H9 (cell line): ENCODE results near the gene MGST2. TPM values are rescaled to one million over a fixed set of nuclear protein-coding genes. Genes with fewer than 3 reads are reported as not detected.

ENCODE experiments used
- DNase-seq: peaks from one replicate; pipeline ENCODE4 v3.0.0-alpha.2; 2017
- H2AFZ ChIP-seq: one replicate; pipeline ENCODE4 v1.6.1; 2013; ENCODE audit warnings: mild to moderate bottlenecking, low read length, control low read depth, moderate library complexity
- H2AK5ac ChIP-seq: 2 replicates; pipeline ENCODE4 v1.6.1; 2013; ENCODE audit warnings: low read length, control low read depth, mixed read lengths; ENCODE audit not compliant: insufficient read length
- H2BK120ac ChIP-seq: one replicate; pipeline ENCODE4 v1.6.1; 2013; ENCODE audit warnings: low read depth, mild to moderate bottlenecking, low read length, control low read depth, inconsistent platforms; ENCODE audit not compliant: poor library complexity, severe bottlenecking
- H2BK12ac ChIP-seq: 2 replicates; pipeline ENCODE4 v1.6.1; 2013; ENCODE audit warnings: low read length, control low read depth, mixed read lengths, low read depth; ENCODE audit not compliant: insufficient read length
- H2BK15ac ChIP-seq: 2 replicates; pipeline ENCODE4 v1.6.1; 2013; ENCODE audit warnings: low read depth, low read length, control low read depth
- H2BK20ac ChIP-seq: one replicate; pipeline ENCODE4 v1.6.1; 2013; ENCODE audit warnings: low read depth, mild to moderate bottlenecking, low read length, control low read depth, inconsistent platforms; ENCODE audit not compliant: poor library complexity, severe bottlenecking
- H2BK5ac ChIP-seq: 2 replicates; pipeline ENCODE4 v1.6.1; 2013; ENCODE audit warnings: low read length, control low read depth, mixed read lengths; ENCODE audit not compliant: insufficient read length
- H3K14ac ChIP-seq: 2 replicates; pipeline ENCODE4 v1.6.1; 2013; ENCODE audit warnings: low read length, control low read depth; ENCODE audit not compliant: insufficient read depth
- H3K18ac ChIP-seq: 2 replicates; pipeline ENCODE4 v1.6.1; 2013; ENCODE audit warnings: low read depth, mild to moderate bottlenecking, mixed read lengths, low read length, control low read depth; ENCODE audit not compliant: insufficient read length
- H3K23ac ChIP-seq: 2 replicates; pipeline ENCODE4 v1.6.1; 2013; ENCODE audit warnings: low read length, control low read depth, mixed read lengths, low read depth; ENCODE audit not compliant: insufficient read length
- H3K23me2 ChIP-seq: 2 replicates; pipeline ENCODE4 v1.6.1; 2013; ENCODE audit warnings: low read depth, mild to moderate bottlenecking, mixed read lengths, low read length, control low read depth; ENCODE audit not compliant: insufficient read length, poor library complexity, severe bottlenecking
- H3K27ac ChIP-seq: 2 replicates; pipeline ENCODE4 v1.5.1; 2013; ENCODE audit warnings: low read length, control low read depth, mixed read lengths, low read depth; ENCODE audit not compliant: insufficient read length
- H3K27me3 ChIP-seq: 2 replicates; pipeline ENCODE4 v1.6.1; 2013; ENCODE audit warnings: low read length, control low read depth, inconsistent platforms; ENCODE audit not compliant: insufficient read depth
- H3K4ac ChIP-seq: 2 replicates; pipeline ENCODE4 v1.6.1; 2013; ENCODE audit warnings: low read depth, mild to moderate bottlenecking, control low read depth, inconsistent platforms, low read length, moderate library complexity
- H3K4me1 ChIP-seq: 2 replicates; pipeline ENCODE4 v1.6.1; 2013; ENCODE audit warnings: low read length, control low read depth, inconsistent platforms; ENCODE audit not compliant: insufficient read depth
- H3K4me2 ChIP-seq: 2 replicates; pipeline ENCODE4 v1.6.1; 2013; ENCODE audit warnings: low read length, control low read depth, mixed read lengths; ENCODE audit not compliant: insufficient read length, insufficient read depth
- H3K56ac ChIP-seq: 2 replicates; pipeline ENCODE4 v1.6.1; 2013; ENCODE audit warnings: low read depth, mild to moderate bottlenecking, mixed read lengths, low read length, control low read depth; ENCODE audit not compliant: insufficient read length
- H3K79me1 ChIP-seq: 2 replicates; pipeline ENCODE4 v1.6.1; 2013; ENCODE audit warnings: low read depth, mild to moderate bottlenecking, moderate library complexity, low read length, control low read depth, inconsistent platforms; ENCODE audit not compliant: insufficient read depth, poor library complexity, severe bottlenecking
- H3K79me2 ChIP-seq: 2 replicates; pipeline ENCODE4 v1.6.1; 2013; ENCODE audit warnings: low read length, control low read depth, inconsistent platforms; ENCODE audit not compliant: insufficient read depth
- H3K9ac ChIP-seq: 2 replicates; pipeline ENCODE4 v1.6.1; 2013; ENCODE audit warnings: low read length, control low read depth, mixed read lengths; ENCODE audit not compliant: insufficient read length; ENCODE audit errors: extremely low read depth
- H3K9me3 ChIP-seq: one replicate; pipeline ENCODE4 v1.6.1; 2013; ENCODE audit warnings: low read depth, low read length, inconsistent platforms; ENCODE audit not compliant: control insufficient read depth
- H3T11ph ChIP-seq: one replicate; pipeline ENCODE4 v1.6.1; 2013; ENCODE audit warnings: mild to moderate bottlenecking, low read length, control low read depth, inconsistent platforms
- H4K20me1 ChIP-seq: one replicate; pipeline ENCODE4 v1.6.1; 2013; ENCODE audit not compliant: control insufficient read depth, insufficient read length, insufficient read depth
- H4K5ac ChIP-seq: 2 replicates; pipeline ENCODE4 v1.6.1; 2013; ENCODE audit warnings: low read depth, mild to moderate bottlenecking, mixed read lengths, low read length, control low read depth; ENCODE audit not compliant: insufficient read length
- H4K8ac ChIP-seq: replicated peaks from 2 replicates; pipeline ENCODE4 v1.6.1; 2013; ENCODE audit warnings: low read length, control low read depth, mixed read lengths, low read depth; ENCODE audit not compliant: insufficient read length
- H4K91ac ChIP-seq: 2 replicates; pipeline ENCODE4 v1.6.1; 2013; ENCODE audit warnings: low read depth, mild to moderate bottlenecking, moderate library complexity, mixed read lengths, low read length, control low read depth; ENCODE audit not compliant: insufficient read length
- H3K27ac Mint-ChIP-seq, 3 experiments: 2 replicates in 2 of 3; 3 replicates in 1 of 3; pipeline ENCODE4 v1.8.0; 2020 to 2021; ENCODE audit warnings: mixed read lengths in 3 of 3, mild to moderate bottlenecking in 1 of 3, moderate library complexity in 1 of 3
- H3K27me3 Mint-ChIP-seq: 2 replicates; pipeline ENCODE4 v1.8.0; 2021; ENCODE audit warnings: low read depth, mild to moderate bottlenecking, moderate library complexity, mixed read lengths
- H3K36me3 Mint-ChIP-seq, 3 experiments: 2 replicates in 2 of 3; 3 replicates in 1 of 3; pipeline ENCODE4 v1.8.0; 2020 to 2021; ENCODE audit warnings: low read depth in 3 of 3, mixed read lengths in 3 of 3; ENCODE audit not compliant: insufficient read depth in 1 of 3
- H3K4me1 Mint-ChIP-seq, 2 experiments: 2 replicates each; pipeline ENCODE4 v1.8.0; 2020; ENCODE audit warnings: mixed read lengths in 2 of 2
- H3K4me3 Mint-ChIP-seq, 2 experiments: 2 replicates in 1 of 2; 3 replicates in 1 of 2; pipeline ENCODE4 v1.8.0; 2020 to 2021; ENCODE audit warnings: mild to moderate bottlenecking in 2 of 2, mixed read lengths in 2 of 2, moderate library complexity in 1 of 2
- H3K9me3 Mint-ChIP-seq, 2 experiments: 2 replicates in 1 of 2; 3 replicates in 1 of 2; pipeline ENCODE4 v1.8.0; 2020; ENCODE audit warnings: mild to moderate bottlenecking in 2 of 2, mixed read lengths in 2 of 2, moderate library complexity in 1 of 2
- WGBS: extraction: QIAGEN DNeasy Blood & Tissue Kit; methylation state at CpG from one replicate; pipeline ENCODE4 v1.1.7; 2013; ENCODE audit warnings: missing lambda C conversion rate, low lambda C conversion rate, mixed read lengths; ENCODE audit not compliant: insufficient read length; ENCODE audit errors: extremely low coverage; 5-methylcytosine and 5-hydroxymethylcytosine counted together
- total RNA-seq: library from RNA; stranded (reverse); gene quantifications from 2 replicates; pipeline ENCODE4 v1.2.1, GENCODE V29; 2021
- TF ChIP-seq, protein P1 (sequence below): fragments of 200-600 bp; sonication (generic); conservative IDR thresholded peaks from 3 replicates; pipeline ENCODE4 v1.8.0; 2021; ENCODE audit warnings: antibody characterized with exemption, mild to moderate bottlenecking

MGST2 gene
- total RNA-seq, 1 experiment from 2014 or later = 6.4 TPM

DNA sequence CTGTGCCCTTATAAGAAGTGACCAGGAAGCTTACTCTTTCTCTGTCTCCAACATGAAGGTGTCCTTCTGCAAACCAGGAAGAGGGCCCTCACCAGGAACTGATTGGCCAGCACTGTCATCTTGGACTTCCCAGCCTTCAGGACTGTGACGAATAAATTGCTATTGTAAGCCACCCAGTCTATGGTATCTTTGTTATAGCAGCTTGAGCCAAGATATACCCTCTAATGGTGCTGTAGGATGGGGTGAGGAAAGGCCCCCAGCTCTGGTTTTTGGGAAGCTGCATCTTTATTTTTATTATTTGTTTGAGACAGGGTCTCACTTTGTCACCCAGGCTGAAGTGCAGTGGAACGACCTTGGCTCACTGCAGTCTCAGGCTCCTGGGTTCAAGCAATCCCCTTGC, 1.2 kb upstream of the MGST2 start:
- Histone ChIP-seq H3K79me2 (no peaks in the 10 kb centered on the region), H4K5ac (no peak overlapping the region), H3K23ac (no peak overlapping the region), H2AK5ac (no peak overlapping the region), H3K14ac (no peak overlapping the region), H2BK15ac (no peak overlapping the region), H2BK120ac (no peak overlapping the region), H3K4me2 (no peak overlapping the region), H4K91ac (no peak overlapping the region), H4K8ac (no peak overlapping the region), H3K27me3 (no peaks in the 10 kb centered on the region), H3K79me1 (no peaks in the 10 kb centered on the region), H3K9me3 (no peaks in the 10 kb centered on the region), H3K18ac (no peak overlapping the region), H3K27ac (no peak overlapping the region), H3T11ph (no peak overlapping the region), H2BK20ac (no peak overlapping the region), H4K20me1 (no peaks in the 10 kb centered on the region), H2BK12ac (no peak overlapping the region), H3K9ac (no peak overlapping the region), H3K4ac (no peak overlapping the region), H3K4me1 (peaks cover 3% of the 10 kb centered on the region; the same call in 1 of the 2 replicates), H2AFZ (no peak overlapping the region), H2BK5ac (no peak overlapping the region), H3K56ac (no peak overlapping the region), H3K23me2 (peaks cover 8% of the 10 kb centered on the region)
- peaks cover 5% of the 10 kb centered on the region in 2 experiments; a peak in 3 of 5 replicates for H3K9me3 Mint-ChIP-seq
- H3K27me3 Mint-ChIP-seq = peaks cover 3% of the 10 kb centered on the region
- no peak overlapping the region for H3K27ac Mint-ChIP-seq
- no CpG with 5 or more reads among the region's 2 CpGs for WGBS
- no peak for DNase-seq
- peaks cover 0 to 6% (median 4%) of the 10 kb centered on the region in 3 experiments; a peak in 4 of 7 replicates for H3K36me3 Mint-ChIP-seq
- peaks cover 35 to 39% of the 10 kb centered on the region in 2 experiments for H3K4me1 Mint-ChIP-seq
- TF ChIP-seq, protein P1, sequence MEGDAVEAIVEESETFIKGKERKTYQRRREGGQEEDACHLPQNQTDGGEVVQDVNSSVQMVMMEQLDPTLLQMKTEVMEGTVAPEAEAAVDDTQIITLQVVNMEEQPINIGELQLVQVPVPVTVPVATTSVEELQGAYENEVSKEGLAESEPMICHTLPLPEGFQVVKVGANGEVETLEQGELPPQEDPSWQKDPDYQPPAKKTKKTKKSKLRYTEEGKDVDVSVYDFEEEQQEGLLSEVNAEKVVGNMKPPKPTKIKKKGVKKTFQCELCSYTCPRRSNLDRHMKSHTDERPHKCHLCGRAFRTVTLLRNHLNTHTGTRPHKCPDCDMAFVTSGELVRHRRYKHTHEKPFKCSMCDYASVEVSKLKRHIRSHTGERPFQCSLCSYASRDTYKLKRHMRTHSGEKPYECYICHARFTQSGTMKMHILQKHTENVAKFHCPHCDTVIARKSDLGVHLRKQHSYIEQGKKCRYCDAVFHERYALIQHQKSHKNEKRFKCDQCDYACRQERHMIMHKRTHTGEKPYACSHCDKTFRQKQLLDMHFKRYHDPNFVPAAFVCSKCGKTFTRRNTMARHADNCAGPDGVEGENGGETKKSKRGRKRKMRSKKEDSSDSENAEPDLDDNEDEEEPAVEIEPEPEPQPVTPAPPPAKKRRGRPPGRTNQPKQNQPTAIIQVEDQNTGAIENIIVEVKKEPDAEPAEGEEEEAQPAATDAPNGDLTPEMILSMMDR = no peak
- no peak overlapping the region for H3K4me3 Mint-ChIP-seq
